ENCODE data around the gene EIF4G3.

Gene EIF4G3

DNA sequence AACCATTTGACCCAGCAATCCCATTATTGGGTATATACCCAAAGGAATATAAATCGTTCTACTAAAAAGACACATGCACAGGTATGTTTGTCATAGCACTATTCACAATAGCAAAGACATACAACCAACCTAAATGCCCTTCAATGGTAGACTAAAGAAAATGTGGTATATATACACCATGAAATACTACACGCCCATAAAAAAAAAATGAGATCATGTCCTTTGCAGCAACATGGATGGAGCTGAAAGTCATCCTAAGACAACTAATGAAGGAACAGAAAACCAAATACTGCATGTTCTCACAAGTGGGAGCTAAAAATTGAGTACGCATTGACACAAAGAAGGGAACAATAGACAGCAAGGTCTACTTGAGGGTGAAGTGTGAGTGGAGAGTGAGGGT, 72.0 kb downstream of the EIF4G3 start:
- Mint-ChIP-seq H3K4me1 (peaks cover 11% of the 10 kb centered on the region), H3K4me3 (no peak overlapping the region), H3K27me3 (ENCODE audit: low read depth, poor library complexity) (no peaks in the 10 kb centered on the region), H3K27ac (no peak overlapping the region), H3K36me3 (ENCODE audit: low read depth) (peaks cover 28% of the 10 kb centered on the region), H3K9me3 (peaks cover 2% of the 10 kb centered on the region)
- DNase-seq, result no peak
- TF ChIP-seq, protein P1, sequence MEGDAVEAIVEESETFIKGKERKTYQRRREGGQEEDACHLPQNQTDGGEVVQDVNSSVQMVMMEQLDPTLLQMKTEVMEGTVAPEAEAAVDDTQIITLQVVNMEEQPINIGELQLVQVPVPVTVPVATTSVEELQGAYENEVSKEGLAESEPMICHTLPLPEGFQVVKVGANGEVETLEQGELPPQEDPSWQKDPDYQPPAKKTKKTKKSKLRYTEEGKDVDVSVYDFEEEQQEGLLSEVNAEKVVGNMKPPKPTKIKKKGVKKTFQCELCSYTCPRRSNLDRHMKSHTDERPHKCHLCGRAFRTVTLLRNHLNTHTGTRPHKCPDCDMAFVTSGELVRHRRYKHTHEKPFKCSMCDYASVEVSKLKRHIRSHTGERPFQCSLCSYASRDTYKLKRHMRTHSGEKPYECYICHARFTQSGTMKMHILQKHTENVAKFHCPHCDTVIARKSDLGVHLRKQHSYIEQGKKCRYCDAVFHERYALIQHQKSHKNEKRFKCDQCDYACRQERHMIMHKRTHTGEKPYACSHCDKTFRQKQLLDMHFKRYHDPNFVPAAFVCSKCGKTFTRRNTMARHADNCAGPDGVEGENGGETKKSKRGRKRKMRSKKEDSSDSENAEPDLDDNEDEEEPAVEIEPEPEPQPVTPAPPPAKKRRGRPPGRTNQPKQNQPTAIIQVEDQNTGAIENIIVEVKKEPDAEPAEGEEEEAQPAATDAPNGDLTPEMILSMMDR (IDR thresholded peaks at IDR 0.05), result no peak

DNA sequence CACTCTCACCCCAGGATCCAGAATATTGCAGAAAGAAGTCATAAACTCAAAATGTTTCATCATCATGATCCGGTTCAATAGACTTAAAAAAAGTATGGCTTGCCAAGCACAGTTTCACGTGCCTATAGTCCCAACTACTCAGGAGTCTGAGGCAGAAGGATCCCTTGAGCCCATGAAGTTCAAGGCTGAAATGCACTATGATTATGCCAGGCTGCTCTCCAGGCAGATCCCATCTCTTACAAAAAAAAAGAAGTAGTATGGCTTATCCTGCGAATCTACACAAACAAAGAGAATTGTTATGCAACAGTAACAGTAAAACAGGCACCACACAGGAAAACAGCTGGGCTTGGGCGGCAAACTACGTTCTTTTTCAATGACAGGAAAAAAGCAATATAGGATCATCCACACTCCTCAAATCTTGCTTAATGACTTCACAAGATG, 76.2 kb downstream of the EIF4G3 start:
- peaks cover 11% of the 10 kb centered on the region for H3K4me1 Mint-ChIP-seq
- no peak overlapping the region for H3K4me3 Mint-ChIP-seq
- TF ChIP-seq, protein P1 (IDR thresholded peaks at IDR 0.05), result no peak
- H3K27me3 Mint-ChIP-seq (ENCODE audit: low read depth, poor library complexity), result no peaks in the 10 kb centered on the region
- DNase-seq, result no peak
- H3K36me3 Mint-ChIP-seq (ENCODE audit: low read depth), result peaks cover 64% of the 10 kb centered on the region
- H3K27ac Mint-ChIP-seq, result peak overlapping the region; percentile 36
- H3K9me3 Mint-ChIP-seq, result peaks cover 5% of the 10 kb centered on the region

DNA sequence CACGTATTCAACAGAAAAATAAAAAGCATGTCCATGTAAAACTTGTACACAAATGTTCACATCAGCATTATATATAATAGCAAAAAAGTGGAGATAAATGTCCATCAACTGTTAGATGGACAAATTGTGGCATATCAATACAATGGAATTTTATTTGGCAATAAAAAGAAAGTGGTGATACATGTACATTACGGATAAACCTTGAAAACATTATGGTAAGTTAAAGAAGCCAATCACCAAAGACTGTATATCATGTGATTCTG, 76.9 kb downstream of the EIF4G3 start:
- no peak overlapping the region for H3K27ac Mint-ChIP-seq
- H3K27me3 Mint-ChIP-seq (ENCODE audit: low read depth, poor library complexity), result no peaks in the 10 kb centered on the region
- DNase-seq, result no peak
- H3K9me3 Mint-ChIP-seq, result peaks cover 11% of the 10 kb centered on the region
- H3K36me3 Mint-ChIP-seq (ENCODE audit: low read depth), result peaks cover 68% of the 10 kb centered on the region
- no peak overlapping the region for H3K4me3 Mint-ChIP-seq
- peaks cover 11% of the 10 kb centered on the region for H3K4me1 Mint-ChIP-seq
- TF ChIP-seq, protein P1 (IDR thresholded peaks at IDR 0.05), result no peak

DNA sequence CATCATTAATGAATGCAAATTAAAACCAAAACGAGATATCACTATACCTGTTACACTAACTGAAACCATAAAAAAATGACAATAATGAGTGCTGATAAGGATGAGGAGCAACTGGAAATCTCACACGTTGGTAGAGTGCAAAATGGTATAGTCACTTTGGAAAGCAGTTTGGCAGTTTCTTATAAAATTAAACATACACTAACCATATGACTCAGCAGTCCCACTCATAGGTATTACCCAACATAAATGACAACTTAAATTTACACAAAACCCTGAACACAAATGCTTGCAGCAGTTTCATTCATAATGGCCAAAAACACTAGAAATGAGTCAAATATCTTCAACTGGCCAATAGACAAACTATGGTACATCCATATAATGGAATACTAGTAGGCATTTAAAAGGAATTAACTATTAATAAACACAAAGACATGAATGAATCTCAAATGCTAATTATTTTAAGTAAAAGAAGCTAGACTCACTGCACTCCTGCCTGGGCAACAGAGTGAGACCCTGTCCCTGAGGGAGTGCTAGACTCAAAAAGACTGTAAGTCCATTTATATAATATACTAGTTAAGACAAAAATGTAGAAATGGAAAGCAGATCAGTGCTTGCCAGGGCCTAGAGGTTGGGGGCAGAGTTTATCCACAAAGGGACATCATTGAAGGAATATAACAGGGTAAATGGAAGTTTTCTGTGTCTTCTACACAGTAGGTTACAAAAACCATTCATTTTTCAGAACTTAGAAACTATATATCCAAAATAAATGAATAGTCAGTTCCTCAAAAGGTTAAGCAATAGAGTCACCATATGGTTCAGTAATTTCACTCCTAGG, 77.4 kb downstream of the EIF4G3 start:
- TF ChIP-seq, protein P1 (IDR thresholded peaks at IDR 0.05), result no peak
- Mint-ChIP-seq H3K9me3 (peaks cover 17% of the 10 kb centered on the region), H3K36me3 (ENCODE audit: low read depth) (peaks cover 68% of the 10 kb centered on the region), H3K27me3 (ENCODE audit: low read depth, poor library complexity) (no peaks in the 10 kb centered on the region), H3K4me3 (no peak overlapping the region), H3K4me1 (peaks cover 10% of the 10 kb centered on the region), H3K27ac (no peak overlapping the region)
- no peak for DNase-seq

DNA sequence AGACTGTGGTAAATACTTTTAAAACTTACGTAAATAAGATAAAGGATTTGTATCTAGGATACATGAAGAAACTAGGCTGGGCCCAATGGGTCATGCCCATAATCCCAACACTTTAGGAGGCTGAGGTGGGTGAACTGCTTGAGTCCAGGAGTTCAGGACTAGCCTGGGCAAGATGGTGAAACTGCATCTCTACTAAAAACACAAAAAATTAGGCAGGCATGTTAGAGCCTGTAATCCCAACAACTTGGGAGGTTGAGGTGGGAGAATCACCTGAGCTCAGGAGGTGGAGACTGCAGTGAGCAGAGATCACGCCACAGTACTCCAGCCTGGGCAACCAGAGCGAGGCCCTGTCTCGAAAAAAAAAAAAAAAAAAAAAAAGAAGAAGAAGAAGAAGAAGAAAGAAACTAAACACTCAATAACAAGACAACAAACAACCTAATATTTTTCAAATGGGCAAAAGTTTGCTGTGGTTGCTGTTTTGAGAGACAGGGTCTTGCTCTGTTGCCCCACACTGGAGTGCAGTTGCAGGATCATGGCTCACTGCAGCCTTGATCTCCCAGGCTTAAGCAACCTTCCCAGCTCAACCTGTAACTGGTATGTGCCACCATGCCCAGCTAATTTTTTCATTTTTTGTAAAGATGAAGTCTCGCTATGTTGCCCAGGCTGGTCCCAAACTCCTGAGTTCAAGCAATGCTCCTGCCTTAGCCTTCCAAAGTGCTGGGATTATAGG, 78.3 kb downstream of the EIF4G3 start:
- Mint-ChIP-seq H3K36me3 (ENCODE audit: low read depth) (peaks cover 70% of the 10 kb centered on the region), H3K27me3 (ENCODE audit: low read depth, poor library complexity) (no peaks in the 10 kb centered on the region), H3K27ac (peak overlapping the region; percentile 57), H3K4me1 (peaks cover 6% of the 10 kb centered on the region), H3K4me3 (no peak overlapping the region), H3K9me3 (peaks cover 23% of the 10 kb centered on the region)
- no peak for DNase-seq
- TF ChIP-seq, protein P1 (IDR thresholded peaks at IDR 0.05), result no peak

All from nephron progenitor cell (in vitro differentiated cells).